ENCODE results near the gene DEFB119. TPM values are rescaled to one million over a fixed set of nuclear protein-coding genes. Genes with fewer than 3 reads are reported as not detected.
"Not testable (repeated sequence)": the region's sequence is repeated elsewhere in the genome, so short reads cannot be mapped to it uniquely, and the experiment has no call there.

The DEFB119 gene
- total RNA-seq, 4 donors from 2014 or later: not detected

DNA sequence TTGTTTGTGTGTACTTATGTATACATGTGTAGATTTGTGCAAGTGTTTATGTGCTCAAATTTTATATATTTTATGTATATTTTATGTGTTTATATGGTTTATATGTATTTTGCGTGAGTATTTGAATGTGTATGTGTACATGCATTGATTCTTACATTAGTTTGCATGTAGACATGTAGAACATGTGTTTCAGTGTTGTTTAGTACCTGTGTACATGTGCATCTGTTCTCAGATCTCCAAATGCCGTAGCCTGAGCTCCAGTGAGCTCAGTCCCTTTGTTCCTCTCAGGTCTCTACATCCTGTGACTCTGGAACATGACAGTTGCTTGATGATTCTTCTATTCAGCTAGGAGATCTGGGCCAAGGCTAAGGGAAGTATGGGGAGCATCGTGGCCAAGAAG lies 4.5 kb upstream of the DEFB119 start:
- no peaks in the 10 kb centered on the region for H3K4me1 ChIP-seq
- TF ChIP-seq, protein P1, sequence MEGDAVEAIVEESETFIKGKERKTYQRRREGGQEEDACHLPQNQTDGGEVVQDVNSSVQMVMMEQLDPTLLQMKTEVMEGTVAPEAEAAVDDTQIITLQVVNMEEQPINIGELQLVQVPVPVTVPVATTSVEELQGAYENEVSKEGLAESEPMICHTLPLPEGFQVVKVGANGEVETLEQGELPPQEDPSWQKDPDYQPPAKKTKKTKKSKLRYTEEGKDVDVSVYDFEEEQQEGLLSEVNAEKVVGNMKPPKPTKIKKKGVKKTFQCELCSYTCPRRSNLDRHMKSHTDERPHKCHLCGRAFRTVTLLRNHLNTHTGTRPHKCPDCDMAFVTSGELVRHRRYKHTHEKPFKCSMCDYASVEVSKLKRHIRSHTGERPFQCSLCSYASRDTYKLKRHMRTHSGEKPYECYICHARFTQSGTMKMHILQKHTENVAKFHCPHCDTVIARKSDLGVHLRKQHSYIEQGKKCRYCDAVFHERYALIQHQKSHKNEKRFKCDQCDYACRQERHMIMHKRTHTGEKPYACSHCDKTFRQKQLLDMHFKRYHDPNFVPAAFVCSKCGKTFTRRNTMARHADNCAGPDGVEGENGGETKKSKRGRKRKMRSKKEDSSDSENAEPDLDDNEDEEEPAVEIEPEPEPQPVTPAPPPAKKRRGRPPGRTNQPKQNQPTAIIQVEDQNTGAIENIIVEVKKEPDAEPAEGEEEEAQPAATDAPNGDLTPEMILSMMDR (IDR thresholded peaks at IDR 0.05): no peak
- TF ChIP-seq POLR2A (IDR thresholded peaks at IDR 0.05): no peak
- H3K27me3 ChIP-seq: no peaks in the 10 kb centered on the region
- H3K27ac ChIP-seq: no peak overlapping the region
- H3K9me3 ChIP-seq: no peaks in the 10 kb centered on the region
- intact Hi-C loops (cut with DNase I; ENCODE audit: low total_unique reads): no loop called here
- no peaks in the 10 kb centered on the region for H3K36me3 ChIP-seq
- no peak overlapping the region for H3K4me3 ChIP-seq
- DNase-seq: no peak

DNA sequence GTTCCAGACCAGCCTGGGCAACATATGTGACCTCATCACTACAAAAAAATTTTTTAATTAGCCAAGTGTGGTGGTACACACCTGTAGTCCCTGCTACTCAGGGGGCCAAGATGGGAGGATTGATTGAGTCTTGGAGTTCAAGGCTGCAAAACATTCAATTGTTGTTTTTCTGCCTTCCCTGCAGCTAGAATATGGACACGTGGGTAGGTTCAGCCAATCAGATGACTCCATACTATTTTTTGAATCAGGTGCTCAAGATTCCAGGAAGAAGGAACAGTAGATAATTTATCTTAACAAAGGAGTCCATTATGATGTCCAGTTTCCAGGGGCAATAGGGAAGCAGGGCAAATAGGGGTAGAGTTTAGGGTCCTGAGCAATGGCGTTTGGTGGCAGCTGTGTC lies 2.4 kb upstream of the DEFB119 start:
- Histone ChIP-seq H3K36me3 (no peaks in the 10 kb centered on the region), H3K9me3 (no peaks in the 10 kb centered on the region), H3K4me3 (no peak overlapping the region), H3K4me1 (no peaks in the 10 kb centered on the region), H3K27ac (no peak overlapping the region), H3K27me3 (no peaks in the 10 kb centered on the region)
- intact Hi-C loops (cut with DNase I; ENCODE audit: low total_unique reads): no loop called here
- no peak for DNase-seq
- TF ChIP-seq POLR2A (IDR thresholded peaks at IDR 0.05): no peak
- TF ChIP-seq, protein P1 (IDR thresholded peaks at IDR 0.05): no peak

DNA sequence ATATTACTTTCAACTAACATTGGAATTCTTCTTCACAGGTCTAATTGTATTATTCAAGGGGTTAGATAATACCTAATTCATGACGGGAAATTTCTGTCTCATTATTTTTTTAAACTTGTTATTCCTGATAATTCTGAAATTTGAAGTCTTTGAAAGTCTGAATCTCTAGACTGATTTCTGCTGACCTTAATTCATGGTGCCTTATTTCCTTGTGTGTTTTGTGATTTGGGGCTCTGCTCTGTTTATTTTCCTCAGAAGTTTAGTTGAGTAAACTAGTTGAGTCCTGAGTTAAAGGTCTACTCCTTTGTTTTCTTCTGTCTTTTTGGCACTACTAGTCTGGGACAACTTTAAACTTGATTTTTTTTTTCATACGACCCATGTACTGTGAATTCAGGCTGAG lies 16.0 kb downstream of the DEFB119 start:
- Histone ChIP-seq H3K27me3 (no peaks in the 10 kb centered on the region), H3K4me1 (no peaks in the 10 kb centered on the region), H3K4me3 (no peak overlapping the region), H3K36me3 (no peaks in the 10 kb centered on the region), H3K27ac (no peak overlapping the region), H3K9me3 (no peaks in the 10 kb centered on the region)
- TF ChIP-seq, protein P1 (IDR thresholded peaks at IDR 0.05): no peak
- TF ChIP-seq POLR2A (IDR thresholded peaks at IDR 0.05): no peak
- DNase-seq: no peak
- intact Hi-C loops (cut with DNase I; ENCODE audit: low total_unique reads): no loop called here

DNA sequence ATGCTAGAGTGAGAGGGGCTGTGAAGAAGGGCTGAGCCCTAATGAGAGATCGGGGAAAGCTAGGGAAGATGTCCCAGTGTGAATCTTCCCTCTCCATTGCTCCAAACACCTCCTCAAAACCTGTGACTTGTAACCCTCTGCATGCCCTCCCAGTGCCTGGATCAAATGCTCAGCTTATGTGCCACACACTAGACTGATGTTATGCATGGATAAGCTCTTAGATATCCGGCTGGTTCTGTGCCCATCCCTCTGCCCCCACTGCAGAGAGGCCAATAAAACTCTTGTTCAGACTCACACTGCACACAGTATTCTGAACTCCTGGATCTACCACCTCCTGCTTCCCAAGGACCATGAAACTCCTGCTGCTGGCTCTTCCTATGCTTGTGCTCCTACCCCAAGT lies 22.1 kb downstream of the DEFB119 start, which contains the start of gene DEFB118:
TSS of gene DEFB118 (plus strand) at position 301 of the 400 bp plus-strand sequence. CDS start at position 351, 50 bp downstream.
- Histone ChIP-seq H3K4me3 (no peak within 1 kb of the TSS), H3K36me3 (no peaks in the 10 kb centered on the region), H3K27me3 (no peaks in the 10 kb centered on the region), H3K4me1 (no peaks in the 10 kb centered on the region), H3K27ac (no peak within 1 kb of the TSS), H3K9me3 (no peaks in the 10 kb centered on the region)
- intact Hi-C loops (cut with DNase I; ENCODE audit: low total_unique reads): no loop called here
- no peak for DNase-seq
- TF ChIP-seq POLR2A (IDR thresholded peaks at IDR 0.05): no peak
- TF ChIP-seq, protein P1 (IDR thresholded peaks at IDR 0.05): no peak

DNA sequence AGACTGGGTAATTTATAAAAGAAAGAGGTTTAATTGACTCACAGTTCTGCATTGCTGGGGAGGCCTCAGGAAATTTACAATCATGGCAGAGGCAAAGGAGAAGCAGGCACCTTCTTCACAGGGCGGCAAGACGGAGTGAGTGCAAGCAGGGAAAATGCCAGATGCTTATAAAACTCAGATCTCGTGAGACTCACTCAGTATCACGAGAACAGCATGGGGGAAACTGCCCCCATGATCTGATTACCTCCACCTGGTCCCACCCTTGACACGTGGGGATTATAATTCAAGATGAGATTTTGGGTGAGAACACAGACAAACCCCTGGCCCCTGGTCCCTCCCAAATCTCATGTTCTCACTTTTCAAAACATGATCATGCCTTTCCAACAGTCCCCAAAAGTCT lies 26.1 kb downstream of the DEFB119 start:
- H3K36me3 ChIP-seq; H3K9me3 ChIP-seq; intact Hi-C loops (cut with DNase I; ENCODE audit: low total_unique reads); H3K4me3 ChIP-seq; H3K27ac ChIP-seq; H3K27me3 ChIP-seq; H3K4me1 ChIP-seq; DNase-seq: not testable (repeated sequence)

DNA sequence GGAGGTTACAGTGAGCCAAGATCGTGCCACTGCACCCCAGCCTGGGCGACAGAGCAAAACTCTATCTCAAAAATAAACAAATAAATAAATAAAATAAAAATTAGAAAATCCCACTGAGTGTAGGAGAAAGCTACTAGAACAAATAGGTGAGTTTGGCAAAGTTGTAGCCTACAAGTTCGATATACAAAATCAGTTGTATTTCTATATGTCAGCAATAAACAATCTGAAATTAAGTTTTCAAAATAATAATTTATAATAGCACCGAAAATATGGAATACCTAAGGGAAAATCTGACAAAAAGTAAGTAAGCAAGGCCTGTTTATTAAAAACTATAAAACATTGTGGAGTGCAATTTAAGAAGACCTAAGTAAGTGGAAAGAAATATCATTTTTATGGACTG lies 27.1 kb downstream of the DEFB119 start:
- intact Hi-C loops (cut with DNase I; ENCODE audit: low total_unique reads): no loop called here
- TF ChIP-seq, protein P1 (IDR thresholded peaks at IDR 0.05): no peak
- TF ChIP-seq POLR2A (IDR thresholded peaks at IDR 0.05): no peak
- DNase-seq: no peak
- Histone ChIP-seq H3K9me3 (no peaks in the 10 kb centered on the region), H3K27ac (no peak overlapping the region), H3K4me3 (no peak overlapping the region), H3K4me1 (no peaks in the 10 kb centered on the region), H3K36me3 (no peaks in the 10 kb centered on the region), H3K27me3 (no peaks in the 10 kb centered on the region)
